ENCODE data around the gene PAK5.
A peak's percentile ranks its signal among the peaks of the same experiment; 100 is the strongest.

- peak; percentile 5 to 90 (median 76) for TF ChIP-seq CTCF (IDR thresholded peaks at IDR 0.05)
- no peak for TF ChIP-seq POLR2A (IDR thresholded peaks at IDR 0.05)
Observed at GRCh38 chr20:9616833-9617461, 221.9 kb downstream of the PAK5 start.

Measured in Peyer's patch (tissue), 4 donors.